HAP-1 (cell line): ENCODE measurements around the gene FHOD1.

Source experiments
- DNase-seq, 2 experiments: peaks; one replicate each; pipeline ENCODE4 v3.0.0-alpha.2; 2016 to 2020; ENCODE audit warnings: low spot score in 2 of 2
- H3K27me3 ChIP-seq: fragments of 250-450 bp; sonication (Bioruptor Pico); 2 replicates; pipeline ENCODE4 v1.5.1; 2020; ENCODE audit warnings: low read depth, mild to moderate bottlenecking, moderate library complexity
- H3K36me3 ChIP-seq: fragments of 250-450 bp; sonication (Bioruptor Pico); replicated peaks from 2 replicates; pipeline ENCODE4 v1.5.1; 2020; ENCODE audit warnings: mild to moderate bottlenecking
- H3K4me1 ChIP-seq: fragments of 250-450 bp; sonication (Bioruptor Pico); 2 replicates; pipeline ENCODE4 v1.5.1; 2020; ENCODE audit warnings: mild to moderate bottlenecking
- H3K4me3 ChIP-seq: fragments of 250-450 bp; sonication (Bioruptor Pico); 2 replicates; pipeline ENCODE4 v1.5.1; 2020; ENCODE audit warnings: mild to moderate bottlenecking, moderate library complexity
- H3K9me3 ChIP-seq: fragments of 250-450 bp; sonication (Bioruptor Pico); 2 replicates; pipeline ENCODE4 v1.5.1; 2020; ENCODE audit warnings: mild to moderate bottlenecking, moderate library complexity
- in situ Hi-C: fragments of 300-500 bp; cut with MboI; formaldehyde crosslinking; loops from 3 replicates; pipeline ENCODE4 v1.14.3; 2020; ENCODE audit warnings: low sequenced_read_pairs, inconsistent platforms, mixed read lengths

The FHOD1 gene

GRCh38 chr16:67249178-67250044 lies 2.1 kb upstream of the FHOD1 start:
- in situ Hi-C loops = no loop called here
- no peak for DNase-seq
- Histone ChIP-seq H3K4me1 (peaks cover 13% of the 10 kb centered on the region), H3K4me3 (no peak overlapping the region), H3K27me3 (peaks cover 26% of the 10 kb centered on the region), H3K9me3 (no peaks in the 10 kb centered on the region), H3K36me3 (0 out of 2 replicates have a peak, but pooled peaks cover 3% of the 10 kb centered on the region)

GRCh38 chr16:67248401-67249177 lies 1.3 kb upstream of the FHOD1 start, which contains the start of gene SLC9A5:
Gene SLC9A5, plus strand, starts transcription at chr16:67248979. Its CDS starts 36 bp downstream, at chr16:67249015.
- H3K36me3 ChIP-seq = 0 out of 2 replicates have a peak, but pooled peaks cover 3% of the 10 kb centered on the region

GRCh38 chr16:67248073-67248400 lies 756 bp upstream of the FHOD1 start:
- in situ Hi-C loops = no loop called here
- no peak for DNase-seq
- Histone ChIP-seq H3K36me3 (0 out of 2 replicates have a peak, but pooled peaks cover 3% of the 10 kb centered on the region), H3K27me3 (peaks cover 26% of the 10 kb centered on the region), H3K4me3 (no peak overlapping the region), H3K9me3 (no peaks in the 10 kb centered on the region), H3K4me1 (peaks cover 13% of the 10 kb centered on the region)

More at GRCh38 chr16:67248401-67249177, 1.3 kb upstream of the FHOD1 start, which contains the start of gene SLC9A5:
- no peaks in the 10 kb centered on the region for H3K9me3 ChIP-seq
- peaks cover 26% of the 10 kb centered on the region for H3K27me3 ChIP-seq
- in situ Hi-C loops = no loop called here
- no peak within 1 kb of the TSS; the same call in none of the 2 replicates for H3K4me3 ChIP-seq
- H3K4me1 ChIP-seq = peaks cover 13% of the 10 kb centered on the region
- DNase-seq = no peak

GRCh38 chr16:67246756-67247191 lies 507 bp downstream of the FHOD1 start:
- no peak for DNase-seq

GRCh38 chr16:67246081-67246755 lies 1.1 kb downstream of the FHOD1 start:
- peaks cover 13% of the 10 kb centered on the region for H3K4me1 ChIP-seq
- in situ Hi-C loops = no loop called here

More at GRCh38 chr16:67246756-67247191, 507 bp downstream of the FHOD1 start:
- Histone ChIP-seq H3K9me3 (no peaks in the 10 kb centered on the region), H3K36me3 (0 out of 2 replicates have a peak, but pooled peaks cover 3% of the 10 kb centered on the region), H3K4me3 (peak overlapping the region; percentile 93), H3K4me1 (peaks cover 13% of the 10 kb centered on the region), H3K27me3 (peaks cover 26% of the 10 kb centered on the region)
- in situ Hi-C loops = no loop called here

GRCh38 chr16:67245674-67246080 lies 1.6 kb downstream of the FHOD1 start:
- DNase-seq = no peak
- Histone ChIP-seq H3K4me3 (peak overlapping the region; percentile 93), H3K36me3 (0 out of 2 replicates have a peak, but pooled peaks cover 3% of the 10 kb centered on the region), H3K9me3 (no peaks in the 10 kb centered on the region), H3K4me1 (peaks cover 13% of the 10 kb centered on the region), H3K27me3 (peaks cover 26% of the 10 kb centered on the region)
- in situ Hi-C loops = no loop called here

More at GRCh38 chr16:67246081-67246755, 1.1 kb downstream of the FHOD1 start:
- DNase-seq = peak; percentile 52 to 90
- Histone ChIP-seq H3K9me3 (no peaks in the 10 kb centered on the region), H3K4me3 (peak overlapping the region; percentile 93), H3K36me3 (0 out of 2 replicates have a peak, but pooled peaks cover 3% of the 10 kb centered on the region), H3K27me3 (peaks cover 26% of the 10 kb centered on the region)

- Histone ChIP-seq H3K36me3 (0 out of 2 replicates have a peak, but pooled peaks cover 3% of the 10 kb centered on the region), H3K4me1 (peaks cover 13% of the 10 kb centered on the region), H3K9me3 (no peaks in the 10 kb centered on the region), H3K4me3 (no peak overlapping the region), H3K27me3 (peaks cover 23% of the 10 kb centered on the region)
- DNase-seq = no peak
- in situ Hi-C loops = no loop called here
Measured at GRCh38 chr16:67245186-67245585, 2.1 kb downstream of the FHOD1 start.

GRCh38 chr16:67244387-67245185 lies 2.7 kb downstream of the FHOD1 start:
- Histone ChIP-seq H3K9me3 (no peaks in the 10 kb centered on the region), H3K27me3 (peaks cover 17% of the 10 kb centered on the region), H3K4me1 (peaks cover 13% of the 10 kb centered on the region), H3K36me3 (0 out of 2 replicates have a peak, but pooled peaks cover 3% of the 10 kb centered on the region), H3K4me3 (no peak overlapping the region)
- in situ Hi-C loops = no loop called here
- no peak for DNase-seq

- H3K9me3 ChIP-seq = no peaks in the 10 kb centered on the region
- H3K36me3 ChIP-seq = peaks cover 3% of the 10 kb centered on the region; the same call in 1 of the 2 replicates
- DNase-seq = no peak
- H3K4me1 ChIP-seq = peaks cover 13% of the 10 kb centered on the region
- H3K27me3 ChIP-seq = peaks cover 8% of the 10 kb centered on the region
- in situ Hi-C loops = no loop called here
- no peak overlapping the region for H3K4me3 ChIP-seq
Measured at GRCh38 chr16:67243481-67243880, 3.8 kb downstream of the FHOD1 start.

GRCh38 chr16:67242138-67242730 lies 5.0 kb downstream of the FHOD1 start:
- Histone ChIP-seq H3K4me3 (no peak overlapping the region), H3K27me3 (no peaks in the 10 kb centered on the region), H3K36me3 (peaks cover 11% of the 10 kb centered on the region), H3K4me1 (peaks cover 10% of the 10 kb centered on the region; the same call in 1 of the 2 replicates), H3K9me3 (no peaks in the 10 kb centered on the region)
- in situ Hi-C loops = no loop called here
- no peak for DNase-seq

GRCh38 chr16:67241008-67241900 lies 6.0 kb downstream of the FHOD1 start:
- H3K4me1 ChIP-seq = peaks cover 10% of the 10 kb centered on the region; the same call in 1 of the 2 replicates
- H3K27me3 ChIP-seq = no peaks in the 10 kb centered on the region
- H3K9me3 ChIP-seq = no peaks in the 10 kb centered on the region
- H3K36me3 ChIP-seq = peaks cover 15% of the 10 kb centered on the region
- DNase-seq = no peak
- in situ Hi-C loops = no loop called here
- H3K4me3 ChIP-seq = no peak overlapping the region
